ENCODE measurements around the gene HEATR9.

- TF ChIP-seq EZH2phosphoT487 (IDR thresholded peaks at IDR 0.05; ENCODE audit: borderline replicate concordance) (no peak), CTCF (conservative IDR thresholded peaks at IDR 0.05; ENCODE audit: low read length) (no peak)
These were observed 51.5 kb downstream of the HEATR9 start for GRCh38 chr17:35817196-35817595.

Measured in Loucy (cell line).